Endometrial microvascular endothelial cells (primary cell): ENCODE data around the gene FGF13. TPM values are rescaled to one million over a fixed set of nuclear protein-coding genes. Genes with fewer than 3 reads are reported as not detected.

ENCODE experiments used
- in situ Hi-C: cut with HindIII; loops from 2 replicates; pipeline ENCODE4 v1.10.0; 2017; ENCODE audit warnings: low sequenced_read_pairs, low pct_unique_long_range_greater_than_20kb; ENCODE audit errors: inconsistent ontology term
- total RNA-seq: library from RNA; depleted of rRNA; stranded (reverse); fragments of >200 nt; gene quantifications from one replicate; pipeline ENCODE4 v1.2.3, GENCODE V29; 2015; ENCODE audit errors: inconsistent ontology term

FGF13 gene
- 4.9 TPM for total RNA-seq

DNA sequence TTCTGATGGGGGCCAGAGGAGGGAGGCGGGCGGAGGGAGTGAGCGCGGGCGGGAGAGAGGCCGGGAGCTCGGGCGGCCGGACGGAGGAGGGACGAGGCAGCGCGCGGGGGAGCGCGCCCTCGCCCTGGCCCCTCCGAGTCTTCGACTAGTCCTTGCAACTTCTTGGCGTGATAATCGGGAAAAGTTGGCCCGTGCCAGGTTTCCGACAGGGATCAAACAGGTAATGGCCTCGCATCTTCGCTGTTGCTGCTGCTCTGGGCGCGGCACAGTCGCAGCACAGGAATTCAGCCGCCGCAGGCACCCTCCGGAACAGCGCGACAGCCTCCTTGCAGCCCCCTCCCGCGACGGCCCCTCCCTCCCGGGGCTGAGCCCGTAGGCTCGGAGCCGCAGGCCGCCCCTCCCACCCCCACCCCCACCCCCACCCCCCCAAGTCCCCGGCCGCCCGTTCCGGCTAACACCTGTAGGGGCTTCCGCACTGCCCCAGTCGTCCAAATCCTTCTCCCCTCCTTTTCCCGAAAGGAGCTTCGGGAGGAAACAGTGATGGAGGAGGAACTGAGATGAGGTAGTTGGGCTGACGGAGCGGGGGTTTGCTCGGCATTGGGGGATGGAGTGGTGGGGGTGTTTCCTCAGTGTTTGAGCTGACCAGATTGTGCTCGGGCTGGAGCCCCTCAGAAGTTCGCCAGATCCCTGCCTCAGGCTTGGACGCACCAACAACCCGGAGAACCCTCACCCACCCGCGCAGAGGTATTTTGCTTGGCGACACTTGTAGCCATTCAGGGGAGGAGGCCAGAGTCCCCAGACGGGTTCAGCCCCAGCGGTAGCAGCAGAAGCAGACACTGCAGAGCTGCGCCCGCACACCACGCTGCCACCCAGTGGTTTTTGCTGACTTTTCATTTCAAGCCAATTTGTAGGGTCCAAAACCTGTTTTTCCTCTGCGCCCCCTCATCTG is at the start of gene FGF13:
FGF13 (minus strand) TSS at position 319 of the 949 bp plus-strand sequence. CDS start 714 bp downstream, outside the sequence.
- in situ Hi-C loops, result no loop called here

DNA sequence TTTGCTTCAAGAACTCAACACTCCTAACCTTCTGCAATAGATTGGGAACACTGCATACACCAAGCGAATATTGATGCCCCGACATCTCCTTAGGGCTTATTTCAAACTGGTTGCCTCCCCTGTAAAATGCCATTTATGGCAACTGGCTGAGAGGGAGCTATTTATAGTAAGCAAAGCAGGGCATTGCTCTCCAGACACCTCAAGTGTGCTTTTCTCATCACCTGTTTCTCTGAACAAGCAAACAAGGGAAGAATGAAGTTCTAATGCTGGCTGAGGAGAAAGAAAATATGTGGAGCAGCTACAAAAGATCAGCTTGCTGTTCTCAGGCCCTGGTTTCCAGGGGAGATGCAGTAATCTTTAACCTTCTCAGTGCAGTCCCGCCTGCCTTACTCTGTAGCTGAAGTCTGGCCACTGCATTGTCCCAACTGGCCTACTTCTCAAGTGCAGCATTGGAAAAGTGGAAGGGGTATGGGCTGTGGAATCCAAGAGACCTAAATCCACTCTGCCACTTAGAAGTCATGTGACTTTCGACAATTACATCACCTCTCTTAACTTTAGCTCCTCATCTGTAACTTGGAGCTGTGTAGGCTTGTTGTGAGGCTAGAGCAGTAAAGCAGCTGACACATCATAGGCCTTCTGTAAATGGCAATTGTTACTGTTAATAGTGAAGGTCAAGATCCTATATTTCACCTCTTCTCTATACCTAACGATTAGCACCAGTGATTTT is 47.9 kb upstream of the FGF13 start:
- in situ Hi-C loops, result no loop called here

GRCh38 chrX:138756234-138756633 is 44.7 kb upstream of the FGF13 start:
- in situ Hi-C loops, result no loop called here

- in situ Hi-C loops, result no loop called here
Measured at GRCh38 chrX:138754861-138755260, 43.3 kb upstream of the FGF13 start.

GRCh38 chrX:138748480-138748879 is 37.0 kb upstream of the FGF13 start:
- in situ Hi-C loops, result no loop called here

GRCh38 chrX:138745196-138745595 is 33.7 kb upstream of the FGF13 start:
- in situ Hi-C loops, result no loop called here

- in situ Hi-C loops, result no loop called here
Measured at GRCh38 chrX:138742217-138742616, 30.7 kb upstream of the FGF13 start.

- in situ Hi-C loops, result no loop called here
Measured at GRCh38 chrX:138740341-138740740, 28.8 kb upstream of the FGF13 start.

GRCh38 chrX:138723301-138723700 is 11.8 kb upstream of the FGF13 start:
- in situ Hi-C loops, result no loop called here

DNA sequence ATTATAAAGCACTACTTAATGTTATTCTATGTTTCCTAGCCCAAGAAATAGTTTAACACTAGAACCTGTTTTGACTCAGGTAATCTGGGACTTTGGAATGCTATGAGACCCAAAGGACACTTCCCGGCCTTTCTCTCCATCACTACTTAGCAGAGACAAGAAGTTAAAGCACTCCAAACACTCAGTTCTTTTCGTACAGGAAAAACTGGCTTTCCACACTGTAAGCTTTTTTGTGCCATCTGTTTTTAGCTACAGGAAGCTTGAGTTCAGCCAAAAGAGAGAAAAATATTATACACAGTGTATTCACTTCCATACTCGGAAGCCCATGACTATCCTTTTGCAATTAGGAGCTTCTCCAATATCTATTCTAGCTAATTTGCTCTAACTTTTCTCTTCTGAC is 7.9 kb upstream of the FGF13 start:
- in situ Hi-C loops, result no loop called here

- in situ Hi-C loops, result no loop called here
Measured at GRCh38 chrX:138718941-138719340, 7.4 kb upstream of the FGF13 start.

GRCh38 chrX:138710866-138711341 is 613 bp downstream of the FGF13 start:
- in situ Hi-C loops, result no loop called here

DNA sequence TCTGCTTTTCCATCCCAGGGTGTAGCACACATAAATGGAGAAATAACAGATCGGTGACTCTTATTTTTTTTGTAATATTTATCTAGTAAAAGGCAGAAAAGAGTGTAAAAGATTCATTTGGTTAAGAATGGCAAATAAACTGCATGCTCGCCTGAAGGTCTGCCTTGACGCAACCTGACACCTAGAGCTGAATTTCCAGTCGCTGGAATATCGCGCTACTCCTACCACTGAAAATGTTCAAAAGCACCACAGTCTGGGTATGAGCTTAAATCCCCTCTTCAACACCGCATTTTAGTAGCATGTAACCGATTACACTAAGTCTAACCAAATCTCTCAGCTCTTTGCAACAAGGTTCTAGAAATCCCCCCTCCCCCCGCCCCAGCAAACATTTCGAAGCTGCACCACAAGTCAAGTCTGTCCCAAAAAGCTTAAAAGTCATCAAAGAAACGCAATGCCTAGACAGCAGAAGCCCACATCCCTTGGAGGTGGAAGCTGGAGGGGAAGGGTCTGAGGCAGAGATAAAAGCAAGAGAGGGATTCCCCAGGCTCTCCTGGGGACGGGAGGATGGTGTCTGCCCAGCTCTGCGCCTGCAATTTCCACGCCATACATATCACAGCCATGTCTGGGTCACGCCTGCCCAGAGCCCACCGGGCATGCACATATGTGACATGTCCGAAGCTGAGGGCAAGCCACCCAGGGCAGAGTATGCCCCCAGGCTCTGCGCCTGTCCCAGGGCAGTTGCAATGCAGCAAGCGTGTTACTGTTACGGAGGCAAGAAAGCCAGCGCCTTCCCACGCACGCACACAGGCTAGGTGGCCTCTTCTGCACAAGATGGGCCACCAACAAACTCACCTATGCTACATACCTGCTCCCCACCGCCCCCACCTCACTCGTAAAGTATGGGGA is 1.4 kb downstream of the FGF13 start:
- in situ Hi-C loops, result no loop called here

- in situ Hi-C loops, result no loop called here
Measured at GRCh38 chrX:138708268-138708667, 3.2 kb downstream of the FGF13 start.

DNA sequence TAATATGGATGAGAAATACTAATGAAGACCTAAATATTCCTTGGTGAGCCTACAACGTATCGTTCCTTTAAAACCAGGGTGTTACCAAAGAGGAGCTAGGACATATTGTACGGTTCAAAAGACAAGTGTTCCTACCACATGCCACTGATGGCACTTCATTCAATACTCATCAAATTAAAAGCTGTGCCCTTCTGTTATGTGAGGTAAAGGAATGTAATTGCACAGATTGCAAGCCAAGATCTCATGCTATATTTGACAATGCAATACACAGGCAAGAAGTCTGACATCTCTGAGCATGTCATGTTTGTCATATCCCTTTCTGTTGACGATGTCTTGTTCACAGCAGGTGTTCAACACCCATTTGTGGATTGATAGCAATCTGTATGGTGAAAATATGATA is 6.9 kb downstream of the FGF13 start:
- in situ Hi-C loops, result no loop called here

- in situ Hi-C loops, result no loop called here
Measured at GRCh38 chrX:138704101-138704500, 7.4 kb downstream of the FGF13 start.

DNA sequence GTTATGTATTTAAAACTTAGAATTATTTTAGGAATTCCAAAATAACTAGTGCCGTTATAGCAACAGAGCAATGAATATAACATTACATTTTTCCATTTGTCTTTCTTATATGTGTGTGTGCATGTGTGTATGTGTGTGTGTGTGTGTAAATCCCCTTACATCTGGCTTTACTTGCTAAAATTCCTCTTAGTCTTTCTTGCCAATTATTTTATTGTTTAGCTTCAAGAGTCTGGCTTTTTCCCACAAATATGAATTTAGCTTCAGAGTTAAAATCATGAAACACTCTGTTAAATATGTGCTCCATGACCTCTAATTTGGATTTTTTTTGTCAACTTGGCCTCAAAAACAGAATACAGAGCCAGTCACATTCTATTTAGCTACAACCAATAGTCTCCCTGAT is 18.9 kb downstream of the FGF13 start:
- in situ Hi-C loops, result no loop called here

DNA sequence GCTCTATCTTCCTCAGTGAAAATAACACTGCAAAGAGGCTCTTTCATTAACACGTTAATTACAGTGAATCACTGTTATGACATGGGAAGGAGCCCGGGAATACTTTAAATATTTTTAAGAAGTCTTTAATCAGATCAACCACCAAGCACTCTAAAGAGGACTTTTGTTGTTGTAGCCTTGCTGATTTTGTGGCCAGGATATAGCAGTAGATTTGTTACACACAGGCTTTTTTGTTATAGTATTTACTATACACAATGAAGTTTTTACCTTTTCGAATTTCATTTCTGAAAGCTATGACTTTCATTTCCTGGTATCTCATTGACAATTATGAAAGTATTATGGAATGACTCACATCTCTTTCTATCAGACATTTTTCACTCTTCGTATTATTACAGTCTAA is 20.3 kb downstream of the FGF13 start:
- in situ Hi-C loops, result no loop called here

- in situ Hi-C loops, result no loop called here
Measured at GRCh38 chrX:138690591-138690990, 20.9 kb downstream of the FGF13 start.
